HG02678 (cell line): ENCODE data around the gene CARHSP1.
"Not testable (repeated sequence)": the region's sequence is repeated elsewhere in the genome, so short reads cannot be mapped to it uniquely, and the experiment has no call there.

ENCODE experiments used
- ATAC-seq: cut with Tn5 transposase; IDR thresholded peaks from one replicate; pipeline ENCODE4 v1.9.1; 2021; ENCODE audit warnings: mild to moderate bottlenecking, moderate library complexity; ENCODE audit not compliant: unreplicated experiment

Gene CARHSP1

GRCh38 chr16:8893976-8894690 lies 25.3 kb upstream of the CARHSP1 start:
- ATAC-seq = no peak

GRCh38 chr16:8893426-8893825 lies 24.6 kb upstream of the CARHSP1 start:
- no peak for ATAC-seq

- ATAC-seq = peak; percentile 26
These were observed 23.3 kb upstream of the CARHSP1 start for GRCh38 chr16:8892101-8892575.

- no peak for ATAC-seq
These were observed 21.7 kb upstream of the CARHSP1 start for GRCh38 chr16:8890549-8890921.

GRCh38 chr16:8889893-8890548 lies 21.2 kb upstream of the CARHSP1 start:
- no peak for ATAC-seq

DNA sequence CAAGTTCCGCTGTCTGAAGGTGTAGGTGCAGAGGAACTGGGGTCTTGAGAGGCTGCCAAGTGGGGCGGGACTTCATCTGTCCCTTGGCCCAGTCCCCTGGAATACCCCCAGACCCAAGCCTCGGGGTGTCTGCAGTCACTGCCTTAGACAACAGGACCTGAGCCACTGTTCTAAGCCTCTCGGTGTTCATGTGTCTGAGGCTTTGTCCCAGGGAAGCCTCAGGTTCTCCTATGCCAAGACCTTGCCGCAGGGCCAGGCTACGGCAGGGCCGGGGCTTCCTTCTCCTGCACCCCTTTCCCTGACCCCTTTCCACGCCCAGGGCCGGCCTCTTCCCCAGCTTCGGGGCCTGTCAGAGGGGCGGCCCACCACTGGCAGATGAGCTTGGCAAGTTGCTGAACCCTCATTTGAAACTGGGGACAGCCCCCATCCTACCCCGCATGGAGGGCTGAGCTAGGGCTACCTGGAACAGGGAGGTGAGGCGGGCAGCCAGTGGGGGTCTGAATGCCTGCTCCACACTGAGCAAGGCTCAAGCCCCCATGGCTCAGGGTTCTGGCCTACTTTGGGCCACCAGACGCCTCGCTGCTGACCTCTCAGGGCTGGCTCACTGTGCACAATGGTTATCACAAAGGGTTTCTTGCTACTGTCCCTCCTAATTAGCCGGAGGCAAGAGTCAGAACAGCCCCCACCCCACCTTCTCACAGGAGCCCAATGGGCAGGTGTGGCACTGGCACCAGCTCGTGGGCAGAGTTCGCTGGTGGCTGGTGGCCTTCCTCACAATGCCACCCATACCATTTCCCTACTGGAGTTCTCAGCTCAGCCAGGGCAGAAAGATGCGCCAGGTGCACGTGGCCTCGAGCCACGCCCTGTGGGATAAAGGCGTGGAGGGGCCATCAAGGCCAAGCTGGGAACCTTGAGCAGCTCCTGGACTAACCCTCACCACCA lies 20.4 kb upstream of the CARHSP1 start:
- no peak for ATAC-seq

DNA sequence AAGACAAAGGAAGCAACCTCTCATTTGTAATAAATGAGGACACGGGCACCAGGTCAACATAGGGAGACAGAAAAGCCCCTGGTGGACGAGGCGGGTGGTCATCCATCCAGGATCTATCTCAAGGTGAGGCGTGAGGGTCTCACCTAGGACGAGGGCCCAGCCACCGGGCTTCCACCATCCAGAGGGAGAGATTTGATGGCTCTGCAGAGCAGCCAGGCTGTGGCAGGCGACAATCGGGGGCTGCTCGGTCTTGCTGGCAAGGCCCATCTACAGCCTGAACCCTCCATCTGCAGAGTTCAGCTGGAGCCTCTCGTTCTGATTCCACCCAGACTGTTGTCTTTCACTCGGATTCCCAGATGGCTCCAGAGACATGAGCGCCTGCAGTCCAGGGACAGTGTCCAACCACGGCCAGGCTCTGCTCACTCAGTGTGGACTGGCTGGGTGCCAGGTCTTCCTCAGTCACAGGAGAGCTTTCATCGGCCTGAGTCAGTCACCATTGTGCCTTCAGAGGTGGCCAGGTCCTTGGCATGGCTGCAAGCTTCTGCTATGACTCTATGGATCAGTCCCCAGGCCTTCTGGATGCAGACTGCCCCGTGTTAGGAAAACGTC lies 19.2 kb upstream of the CARHSP1 start:
- ATAC-seq = no peak

DNA sequence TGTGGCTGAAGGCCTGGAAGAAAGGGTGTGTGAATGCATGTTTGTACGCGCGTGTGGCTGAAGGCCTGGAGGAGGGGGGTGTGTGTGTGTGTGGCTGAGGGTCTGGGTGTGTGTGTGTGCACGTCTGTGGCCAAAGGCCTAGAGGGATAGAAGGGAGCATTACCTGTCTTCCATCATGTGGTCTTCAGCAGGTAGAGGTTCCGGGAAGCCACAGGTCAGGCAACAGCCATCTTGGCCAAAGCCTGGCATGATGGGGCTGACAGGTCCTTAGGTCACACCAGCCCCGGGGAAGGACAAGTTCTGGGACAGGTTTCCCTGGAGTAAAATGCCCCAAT lies 18.6 kb upstream of the CARHSP1 start:
- ATAC-seq = no peak

DNA sequence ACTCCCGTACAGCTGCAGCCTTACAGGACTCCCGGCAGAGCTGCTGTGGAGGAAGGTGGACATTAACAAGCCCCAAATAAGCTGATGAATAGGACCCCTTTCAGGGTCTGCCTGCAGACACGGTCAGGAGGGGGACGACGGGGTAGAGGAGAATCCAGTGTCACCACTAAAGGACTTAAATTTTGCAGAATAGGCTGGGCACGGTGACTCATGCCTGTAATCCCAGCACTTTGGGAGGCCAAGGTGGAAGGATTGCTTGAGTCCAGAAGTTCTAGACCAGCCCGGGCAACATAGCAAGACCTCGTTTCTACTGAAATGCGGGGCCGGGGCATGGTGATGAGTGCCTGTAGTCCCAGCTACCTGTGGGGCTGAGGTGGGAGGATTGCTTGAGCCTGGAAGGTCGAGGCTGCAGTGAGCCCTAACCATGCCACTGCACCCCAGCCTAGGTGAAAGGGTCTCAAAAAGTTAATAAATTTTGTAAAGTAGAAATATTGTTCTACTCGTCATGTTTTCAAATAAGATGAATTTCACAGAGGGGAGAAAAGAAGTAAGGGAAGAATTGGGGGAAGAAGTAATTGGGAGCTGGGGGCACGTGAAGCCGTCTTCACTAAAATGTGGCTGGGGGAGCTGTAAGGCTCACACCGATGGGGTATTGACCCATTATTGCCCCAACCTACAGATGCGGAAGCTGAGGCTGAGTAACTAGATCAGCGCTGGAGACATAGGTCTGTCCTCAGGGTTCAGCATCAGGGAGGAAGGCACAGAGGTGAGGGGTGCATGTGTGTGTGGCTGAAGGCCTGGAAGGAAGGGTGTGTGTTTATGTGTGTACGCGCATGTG lies 18.0 kb upstream of the CARHSP1 start:
- no peak for ATAC-seq

DNA sequence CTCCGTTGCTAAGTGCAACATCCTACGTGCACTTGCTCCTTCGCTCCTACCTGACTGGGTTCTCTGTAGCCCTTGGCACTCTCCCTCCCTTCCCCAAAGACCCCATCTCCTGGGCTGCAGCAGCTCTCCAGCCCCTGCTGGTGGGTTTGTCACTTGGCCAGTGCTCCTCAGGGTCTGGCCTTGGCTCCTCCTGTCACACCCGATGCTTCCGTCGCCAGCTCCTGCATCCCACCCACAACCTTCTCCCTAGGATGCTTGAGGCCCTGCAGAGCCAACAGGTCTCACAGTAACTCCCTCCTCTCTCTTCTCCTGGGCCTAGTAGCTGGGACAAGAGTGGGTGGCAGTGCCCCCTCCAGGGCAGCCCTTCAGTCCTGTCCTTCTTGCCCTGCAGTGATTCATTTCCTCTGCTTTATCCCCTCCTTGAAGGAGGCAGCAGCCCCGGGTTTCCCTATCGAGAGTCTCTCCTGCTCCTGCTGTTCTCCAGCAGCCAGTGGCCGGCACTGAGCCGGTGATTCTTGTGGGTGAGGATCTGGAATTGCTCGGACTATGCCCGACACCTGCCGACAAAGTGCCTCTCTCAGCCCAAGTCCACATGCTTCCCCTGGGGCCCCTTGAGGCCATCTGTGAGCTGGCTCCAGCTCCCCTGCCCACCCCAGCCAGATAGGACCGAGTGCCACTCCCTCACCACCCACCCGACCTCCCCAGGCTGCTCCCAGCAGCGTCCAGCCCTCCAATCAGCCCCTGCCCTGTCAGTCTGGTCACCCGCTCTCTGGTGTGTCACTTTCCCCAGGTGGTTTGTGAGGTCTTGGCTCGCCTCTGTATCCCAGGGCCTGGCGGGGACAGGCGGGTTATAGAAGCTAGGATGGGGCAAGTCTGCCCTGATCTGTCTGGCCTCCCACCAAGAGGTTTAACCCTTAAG lies 17.1 kb upstream of the CARHSP1 start:
- ATAC-seq = no peak

DNA sequence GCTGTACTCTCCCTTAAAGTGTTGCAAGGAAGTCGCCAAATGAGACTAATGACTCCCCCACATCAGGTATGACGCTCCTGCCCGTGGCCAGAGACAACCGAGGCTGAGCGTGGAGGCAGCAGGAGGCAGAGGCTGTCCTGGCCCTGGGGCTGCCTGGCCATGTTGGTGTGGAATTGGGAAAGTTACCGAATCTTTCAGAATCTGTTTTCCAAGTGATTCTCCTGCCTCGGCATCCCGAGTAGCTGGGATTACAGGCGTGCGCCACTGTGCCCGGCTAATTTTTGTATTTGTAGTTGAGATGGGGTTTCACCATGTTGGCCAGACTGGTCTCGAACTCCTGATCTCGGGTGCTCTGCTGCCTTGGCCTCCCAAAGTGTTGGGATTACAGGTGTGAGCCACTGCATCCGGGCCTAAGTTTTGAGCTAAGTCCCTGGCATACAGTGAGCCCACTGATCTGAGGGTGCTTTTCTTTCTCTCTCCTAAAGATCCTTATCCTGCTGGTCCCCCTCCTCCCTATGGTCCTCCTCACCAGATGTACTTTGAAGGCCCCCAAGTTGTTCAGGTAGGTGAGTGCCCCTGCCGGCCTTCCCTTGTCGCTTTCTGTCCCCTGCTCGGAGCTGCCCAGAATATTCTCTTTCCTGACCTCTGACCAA lies 14.0 kb upstream of the CARHSP1 start:
- ATAC-seq = no peak

GRCh38 chr16:8882041-8882617 lies 13.3 kb upstream of the CARHSP1 start, which contains the start of gene LITAFD:
TSS of gene LITAFD (plus strand) at chr16:8882351. CDS start at chr16:8884356, 2,005 bp downstream.
- no peak for ATAC-seq

DNA sequence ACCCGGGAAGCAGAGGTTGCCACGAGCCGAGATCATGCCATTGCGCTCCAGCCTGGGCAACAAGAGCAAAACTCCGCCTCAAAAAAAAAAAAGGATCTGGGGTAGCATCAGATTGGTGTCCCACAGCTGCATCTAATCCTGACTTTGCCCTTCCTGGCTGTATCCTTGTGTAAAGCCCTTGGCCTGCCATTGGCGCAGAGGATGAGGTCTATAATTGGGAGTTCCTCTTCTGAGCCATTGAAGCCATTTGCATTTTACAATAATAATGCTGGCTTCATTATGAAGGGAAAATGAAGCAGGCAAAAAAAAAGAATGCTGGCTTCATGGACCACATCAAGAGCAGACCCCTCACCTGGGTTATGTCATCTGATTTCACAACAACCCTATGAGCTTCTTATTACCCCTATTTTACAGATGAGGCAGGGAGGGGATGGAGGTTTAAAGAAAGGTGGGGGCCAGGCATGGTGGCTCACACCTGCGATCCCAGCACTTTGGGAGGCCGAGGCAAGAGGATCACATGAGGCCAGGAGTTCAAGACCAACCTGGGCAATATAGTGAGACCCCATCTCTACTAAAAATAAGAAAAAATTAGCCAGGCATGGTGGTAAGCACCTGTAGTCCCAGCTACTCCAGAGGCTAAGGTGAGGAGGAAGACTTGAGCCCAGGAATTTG lies 12.2 kb upstream of the CARHSP1 start:
- ATAC-seq = no peak

DNA sequence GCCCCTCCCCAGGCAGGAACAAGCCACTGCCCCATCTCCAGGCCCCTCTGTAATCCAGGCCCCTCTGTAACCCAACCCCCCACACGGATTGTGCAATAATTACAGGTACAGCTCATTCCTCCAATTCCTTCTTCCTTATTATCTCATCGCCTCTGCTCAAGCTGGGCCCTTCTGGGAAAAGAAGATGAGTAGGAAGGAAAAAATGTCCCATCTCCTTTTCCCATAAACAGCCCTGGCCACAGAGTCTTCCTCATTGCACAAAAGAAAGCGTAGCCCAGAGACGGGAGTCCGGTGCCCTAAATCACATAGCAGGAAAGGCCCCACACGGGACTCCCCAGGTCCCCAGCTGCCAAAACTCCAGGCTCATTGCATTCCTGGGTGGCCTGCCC lies 9.7 kb upstream of the CARHSP1 start:
- no peak for ATAC-seq

DNA sequence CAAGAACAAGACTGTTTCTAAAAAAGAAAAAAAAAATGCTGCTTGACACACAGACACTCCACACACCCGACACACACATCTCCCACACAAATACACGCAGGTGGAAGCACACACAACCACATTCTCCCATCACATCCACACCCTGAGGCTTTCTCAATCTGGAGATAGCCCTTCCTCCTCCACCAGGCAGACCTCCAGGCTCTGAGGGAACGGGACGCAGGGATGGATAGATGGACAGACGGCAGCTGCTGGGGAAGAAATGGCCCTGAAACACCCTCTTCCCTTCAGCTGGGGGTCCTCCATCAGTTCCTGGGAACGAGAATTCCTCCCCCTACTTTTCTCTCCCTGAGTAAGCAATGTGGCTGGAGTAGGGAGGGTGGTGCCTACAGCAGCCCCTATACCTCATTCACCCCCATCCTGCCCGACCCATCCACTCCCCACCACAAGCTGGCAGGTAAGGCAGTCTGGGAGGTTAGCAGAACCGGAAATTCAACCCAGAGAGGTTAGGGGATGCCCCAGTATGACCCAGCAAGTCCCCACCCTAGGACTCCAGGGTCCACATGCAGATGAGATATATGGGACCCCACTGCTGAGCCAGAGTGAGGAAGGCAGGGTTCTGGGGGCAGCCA lies 9.2 kb upstream of the CARHSP1 start:
- no peak for ATAC-seq

- not testable (repeated sequence) for ATAC-seq
These were observed 6.5 kb upstream of the CARHSP1 start for GRCh38 chr16:8875317-8875716.

GRCh38 chr16:8874388-8874787 lies 5.6 kb upstream of the CARHSP1 start:
- no peak for ATAC-seq
